Measurements from ENCODE around the gene SEC14L2. TPM values are rescaled to one million over a fixed set of nuclear protein-coding genes. Genes with fewer than 3 reads are reported as not detected.

Gene SEC14L2
- total RNA-seq, 3 donors from 2014 or later, result 5.3 to 45.7 (median 29.5) TPM

GRCh38 chr22:30354644-30355043 is 42.2 kb upstream of the SEC14L2 start:
- no peaks in the 10 kb centered on the region for H3K27me3 ChIP-seq
- peak overlapping the region in 1 of 2 donors; percentile 56 for H3K27ac ChIP-seq
- no peaks in the 10 kb centered on the region for H3K9me3 ChIP-seq

GRCh38 chr22:30356449-30357235 is 40.2 kb upstream of the SEC14L2 start, which contains the start of the genes CCDC157 and SF3A1:
Gene CCDC157, plus strand, starts transcription at chr22:30357007. Its CDS starts 8,994 bp downstream, at chr22:30366001.
Gene SF3A1, minus strand, starts transcription at chr22:30356894. Its CDS starts 102 bp downstream, at chr22:30356792.
- TF ChIP-seq POLR2AphosphoS5 (IDR thresholded peaks at IDR 0.05) (peak; percentile 88 to 99 (median 98)), CTCF (IDR thresholded peaks at IDR 0.05) (no peak), POLR2A (IDR thresholded peaks at IDR 0.05) (peak; percentile 79)
- Histone ChIP-seq H3K4me3 (peak within 1 kb of the TSS; percentile 82 to 97 (median 91)), H3K27me3 (no peaks in the 10 kb centered on the region), H3K4me1 (peaks cover 0 to 11% of the 10 kb centered on the region in 2 donors), H3K27ac (peak within 1 kb of the TSS; percentile 98 to 99), H3K36me3 (no peaks in the 10 kb centered on the region), H3K9me3 (no peaks in the 10 kb centered on the region)
- DNase-seq (ENCODE audit: low spot score in 2 of 2), result peak; percentile 83 to 85
- intact Hi-C loops (cut with DNase I; ENCODE audit: low total_unique reads), result no loop called here

More at GRCh38 chr22:30354644-30355043, 42.2 kb upstream of the SEC14L2 start:
- TF ChIP-seq CTCF (IDR thresholded peaks at IDR 0.05) (no peak), POLR2AphosphoS5 (IDR thresholded peaks at IDR 0.05) (no peak), POLR2A (IDR thresholded peaks at IDR 0.05) (no peak)
- DNase-seq (ENCODE audit: low spot score in 2 of 2), result no peak
- no peaks in the 10 kb centered on the region for H3K36me3 ChIP-seq
- peaks cover 0 to 11% of the 10 kb centered on the region in 2 donors for H3K4me1 ChIP-seq
- H3K4me3 ChIP-seq, result peak overlapping the region in 1 of 3 donors; percentile 91
- intact Hi-C loops (cut with DNase I; ENCODE audit: low total_unique reads), result no loop called here

GRCh38 chr22:30357236-30357570 is 39.6 kb upstream of the SEC14L2 start:
- Histone ChIP-seq H3K4me1 (peaks cover 0 to 11% of the 10 kb centered on the region in 2 donors), H3K4me3 (peak overlapping the region; percentile 82 to 97 (median 91)), H3K9me3 (no peaks in the 10 kb centered on the region), H3K27me3 (no peaks in the 10 kb centered on the region), H3K27ac (peak overlapping the region; percentile 98 to 99), H3K36me3 (no peaks in the 10 kb centered on the region)
- TF ChIP-seq CTCF (IDR thresholded peaks at IDR 0.05), result no peak
- TF ChIP-seq POLR2A (IDR thresholded peaks at IDR 0.05), result no peak
- TF ChIP-seq POLR2AphosphoS5 (IDR thresholded peaks at IDR 0.05), result no peak
- intact Hi-C loops (cut with DNase I; ENCODE audit: low total_unique reads), result no loop called here
- DNase-seq (ENCODE audit: low spot score in 2 of 2), result no peak

- H3K9me3 ChIP-seq, result no peaks in the 10 kb centered on the region
- H3K36me3 ChIP-seq, result no peaks in the 10 kb centered on the region
- H3K4me3 ChIP-seq, result peak overlapping the region in 2 of 3 donors; percentile 82 to 91
- H3K27me3 ChIP-seq, result no peaks in the 10 kb centered on the region
- peaks cover 0 to 11% of the 10 kb centered on the region in 2 donors for H3K4me1 ChIP-seq
- TF ChIP-seq POLR2A (IDR thresholded peaks at IDR 0.05), result no peak
- no peak for TF ChIP-seq POLR2AphosphoS5 (IDR thresholded peaks at IDR 0.05)
- TF ChIP-seq CTCF (IDR thresholded peaks at IDR 0.05), result no peak
- no peak for DNase-seq (ENCODE audit: low spot score in 2 of 2)
- no peak overlapping the region for H3K27ac ChIP-seq
- intact Hi-C loops (cut with DNase I; ENCODE audit: low total_unique reads), result no loop called here
Observed at GRCh38 chr22:30357650-30358215, 39.1 kb upstream of the SEC14L2 start.

GRCh38 chr22:30358541-30358940 is 38.3 kb upstream of the SEC14L2 start:
- no peaks in the 10 kb centered on the region for H3K9me3 ChIP-seq
- no peak overlapping the region for H3K27ac ChIP-seq
- intact Hi-C loops (cut with DNase I; ENCODE audit: low total_unique reads), result no loop called here
- H3K27me3 ChIP-seq, result no peaks in the 10 kb centered on the region
- no peak for TF ChIP-seq POLR2A (IDR thresholded peaks at IDR 0.05)
- no peak for TF ChIP-seq POLR2AphosphoS5 (IDR thresholded peaks at IDR 0.05)
- no peak for TF ChIP-seq CTCF (IDR thresholded peaks at IDR 0.05)
- H3K4me1 ChIP-seq, result peaks cover 0 to 11% of the 10 kb centered on the region in 2 donors
- no peaks in the 10 kb centered on the region for H3K36me3 ChIP-seq
- H3K4me3 ChIP-seq, result no peak overlapping the region
- DNase-seq (ENCODE audit: low spot score in 2 of 2), result no peak
